Thoracic aorta (tissue), 2 donors: ENCODE measurements around the gene ABCG2. TPM values are rescaled to one million over a fixed set of nuclear protein-coding genes. Genes with fewer than 3 reads are reported as not detected.

ENCODE experiments used
- ATAC-seq: fragments of 150-250 bp; one replicate; pipeline ENCODE4 v1.8.0; 2017; ENCODE audit warnings: low read depth; ENCODE audit not compliant: insufficient number of reproducible peaks, low FRiP score
- DNase-seq: peaks from one replicate; pipeline ENCODE4 v3.0.0-alpha.2; 2020; ENCODE audit warnings: low spot score
- H3K27ac ChIP-seq, 2 donors: fragments of 200-600 bp; sonication (generic); 1 replicate in 1 of 2; 2 replicates in 1 of 2; pipeline ENCODE4 v1.5.1; 2016; ENCODE audit warnings: mild to moderate bottlenecking in 2 of 2, moderate library complexity in 2 of 2
- H3K27me3 ChIP-seq: fragments of 200-600 bp; sonication (generic); replicated peaks from 2 replicates; pipeline ENCODE4 v1.6.0; 2016; ENCODE audit warnings: mild to moderate bottlenecking; ENCODE audit not compliant: insufficient read depth
- H3K36me3 ChIP-seq: fragments of 200-600 bp; sonication (generic); one replicate; pipeline ENCODE4 v1.5.1; 2016
- H3K4me1 ChIP-seq, 2 donors: fragments of 200-600 bp; sonication (generic); 1 replicate in 1 of 2; 2 replicates in 1 of 2; pipeline versions ENCODE4 v1.5.1 to v1.6.0; 2016; ENCODE audit warnings: low read depth in 2 of 2, mild to moderate bottlenecking in 1 of 2; ENCODE audit not compliant: control insufficient read depth in 1 of 2
- H3K4me3 ChIP-seq: fragments of 200-600 bp; sonication (generic); 2 replicates; pipeline ENCODE4 v1.5.1; 2016; ENCODE audit warnings: mild to moderate bottlenecking
- H3K9me3 ChIP-seq: fragments of 200-600 bp; sonication (generic); 2 replicates; pipeline ENCODE4 v1.5.1; 2016
- total RNA-seq, 2 donors: library from RNA; depleted of rRNA; stranded (reverse); fragments of >200 nt; gene quantifications; one replicate each; pipeline versions ENCODE4 v1.1.0 to v1.2.3, GENCODE V29; 2016
- TF ChIP-seq, protein P1 (sequence below): fragments of 200-600 bp; sonication (generic); IDR thresholded peaks from one replicate; pipeline ENCODE4 v1.5.1; 2019; ENCODE audit warnings: antibody characterized with exemption

ABCG2 gene
- total RNA-seq, 2 donors from 2014 or later, result 2.4 to 7.3 TPM

DNA sequence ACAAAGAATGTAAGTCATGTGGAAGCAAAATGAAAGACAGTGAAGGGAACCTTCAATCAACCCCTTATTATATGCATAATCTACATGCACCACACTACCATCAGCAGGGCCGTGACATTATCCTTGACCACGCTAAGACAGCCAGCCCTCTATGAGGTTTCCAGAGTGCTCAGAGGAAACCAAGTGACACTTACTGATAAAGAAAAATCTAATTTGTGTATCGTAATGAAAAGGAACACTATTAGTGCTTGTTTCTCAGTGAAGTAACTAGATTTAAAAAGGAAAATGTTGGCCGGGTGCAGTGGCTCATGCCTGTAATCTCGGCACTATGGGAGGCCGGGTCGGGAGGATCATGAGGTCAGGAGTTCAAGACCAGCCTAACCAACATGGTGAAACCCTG, 56.4 kb downstream of the ABCG2 start:
- no peaks in the 10 kb centered on the region for H3K27me3 ChIP-seq
- no peaks in the 10 kb centered on the region for H3K9me3 ChIP-seq
- TF ChIP-seq, protein P1, sequence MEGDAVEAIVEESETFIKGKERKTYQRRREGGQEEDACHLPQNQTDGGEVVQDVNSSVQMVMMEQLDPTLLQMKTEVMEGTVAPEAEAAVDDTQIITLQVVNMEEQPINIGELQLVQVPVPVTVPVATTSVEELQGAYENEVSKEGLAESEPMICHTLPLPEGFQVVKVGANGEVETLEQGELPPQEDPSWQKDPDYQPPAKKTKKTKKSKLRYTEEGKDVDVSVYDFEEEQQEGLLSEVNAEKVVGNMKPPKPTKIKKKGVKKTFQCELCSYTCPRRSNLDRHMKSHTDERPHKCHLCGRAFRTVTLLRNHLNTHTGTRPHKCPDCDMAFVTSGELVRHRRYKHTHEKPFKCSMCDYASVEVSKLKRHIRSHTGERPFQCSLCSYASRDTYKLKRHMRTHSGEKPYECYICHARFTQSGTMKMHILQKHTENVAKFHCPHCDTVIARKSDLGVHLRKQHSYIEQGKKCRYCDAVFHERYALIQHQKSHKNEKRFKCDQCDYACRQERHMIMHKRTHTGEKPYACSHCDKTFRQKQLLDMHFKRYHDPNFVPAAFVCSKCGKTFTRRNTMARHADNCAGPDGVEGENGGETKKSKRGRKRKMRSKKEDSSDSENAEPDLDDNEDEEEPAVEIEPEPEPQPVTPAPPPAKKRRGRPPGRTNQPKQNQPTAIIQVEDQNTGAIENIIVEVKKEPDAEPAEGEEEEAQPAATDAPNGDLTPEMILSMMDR, result no peak
- H3K4me1 ChIP-seq, result peaks cover 3 to 8% of the 10 kb centered on the region in 2 donors
- no peak overlapping the region for H3K4me3 ChIP-seq
- H3K27ac ChIP-seq, result no peak overlapping the region
- no peaks in the 10 kb centered on the region for H3K36me3 ChIP-seq
- DNase-seq (no peak), ATAC-seq (no peak)

DNA sequence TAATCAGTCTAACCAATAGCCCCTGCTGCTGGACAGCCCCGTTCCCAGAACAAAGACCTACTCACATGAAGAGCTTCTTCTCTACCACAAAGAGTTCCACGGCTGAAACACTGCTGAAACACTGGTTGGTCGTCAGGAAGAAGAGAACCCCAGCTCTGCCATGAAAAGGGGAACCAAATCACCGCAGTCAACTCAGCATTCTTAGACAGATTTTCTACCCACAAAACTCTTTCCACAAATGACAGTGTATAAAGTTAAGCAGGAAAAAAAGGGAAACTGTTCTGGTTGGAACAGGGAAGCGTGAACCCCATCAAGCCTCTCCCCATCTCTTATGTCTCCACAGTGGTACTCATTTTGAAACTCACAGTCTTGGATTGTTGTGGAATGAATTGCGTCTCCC, 57.3 kb downstream of the ABCG2 start:
- no peak overlapping the region for H3K4me3 ChIP-seq
- H3K27ac ChIP-seq, result no peak overlapping the region
- ATAC-seq, result no peak
- no peaks in the 10 kb centered on the region for H3K27me3 ChIP-seq
- H3K9me3 ChIP-seq, result no peaks in the 10 kb centered on the region
- no peaks in the 10 kb centered on the region for H3K36me3 ChIP-seq
- DNase-seq, result no peak
- H3K4me1 ChIP-seq, result peaks cover 3 to 8% of the 10 kb centered on the region in 2 donors
- TF ChIP-seq, protein P1, result no peak

DNA sequence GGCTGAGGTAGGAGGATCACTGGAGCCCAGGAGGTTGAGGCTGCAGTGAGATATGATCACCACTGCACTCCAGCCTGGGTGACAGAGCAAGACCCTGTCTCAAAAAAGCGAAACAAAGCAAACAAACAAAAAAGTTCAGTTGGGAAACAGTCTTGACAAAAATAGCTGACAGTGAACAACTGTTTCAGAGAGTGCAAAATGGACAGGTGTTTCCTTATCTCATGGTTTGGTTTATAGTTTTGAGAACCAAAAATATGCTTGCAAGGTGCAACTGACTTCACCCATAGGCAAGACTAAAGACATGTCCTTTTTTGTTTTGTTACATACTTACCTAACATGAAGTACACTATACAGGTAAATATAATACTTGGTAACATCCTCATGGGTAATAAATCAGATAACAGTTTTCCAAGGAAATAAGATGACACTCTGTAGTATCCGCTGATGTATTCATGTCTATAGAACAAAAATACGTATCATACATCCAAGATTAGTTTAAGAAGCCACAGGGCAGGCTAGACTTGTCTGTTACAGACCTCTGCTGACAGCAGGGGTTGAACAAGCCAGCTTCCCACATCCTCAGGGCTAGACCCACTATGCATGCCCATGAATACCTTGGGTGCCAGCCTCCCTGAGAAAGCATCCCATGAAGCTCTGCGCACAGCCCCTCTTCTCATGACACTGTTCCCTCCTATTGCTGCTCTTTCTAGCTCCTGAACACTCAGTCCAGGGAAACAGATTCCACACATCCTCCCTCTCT, 59.3 kb downstream of the ABCG2 start:
- H3K4me3 ChIP-seq, result no peak overlapping the region
- no peak for ATAC-seq
- no peaks in the 10 kb centered on the region for H3K36me3 ChIP-seq
- no peaks in the 10 kb centered on the region for H3K9me3 ChIP-seq
- TF ChIP-seq, protein P1, result no peak
- H3K4me1 ChIP-seq, result peaks cover 2 to 12% of the 10 kb centered on the region in 2 donors
- no peak overlapping the region for H3K27ac ChIP-seq
- no peak for DNase-seq
- no peaks in the 10 kb centered on the region for H3K27me3 ChIP-seq

DNA sequence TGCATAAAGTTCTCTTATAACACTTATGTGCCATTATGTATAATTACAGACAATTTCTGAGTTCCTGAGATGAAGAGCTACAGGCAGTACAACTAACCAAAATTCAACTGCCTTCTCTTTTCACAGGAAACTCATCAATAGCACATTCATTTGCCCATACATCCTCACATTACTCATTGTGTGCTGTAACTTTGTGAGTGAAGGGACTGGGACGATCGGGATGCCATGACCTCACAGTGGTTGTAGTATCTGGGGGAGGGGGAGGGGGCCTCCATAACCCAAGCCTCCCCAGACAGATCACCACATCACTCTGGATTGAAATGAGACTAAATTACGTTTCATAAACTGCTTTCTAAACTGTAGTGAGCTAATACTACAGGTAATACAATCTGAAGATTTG, 60.7 kb downstream of the ABCG2 start:
- Histone ChIP-seq H3K9me3 (no peaks in the 10 kb centered on the region), H3K27me3 (no peaks in the 10 kb centered on the region), H3K27ac (no peak overlapping the region), H3K36me3 (no peaks in the 10 kb centered on the region), H3K4me1 (peaks cover 9 to 26% of the 10 kb centered on the region in 2 donors), H3K4me3 (no peak overlapping the region)
- TF ChIP-seq, protein P1, result no peak
- ATAC-seq (no peak), DNase-seq (no peak)

DNA sequence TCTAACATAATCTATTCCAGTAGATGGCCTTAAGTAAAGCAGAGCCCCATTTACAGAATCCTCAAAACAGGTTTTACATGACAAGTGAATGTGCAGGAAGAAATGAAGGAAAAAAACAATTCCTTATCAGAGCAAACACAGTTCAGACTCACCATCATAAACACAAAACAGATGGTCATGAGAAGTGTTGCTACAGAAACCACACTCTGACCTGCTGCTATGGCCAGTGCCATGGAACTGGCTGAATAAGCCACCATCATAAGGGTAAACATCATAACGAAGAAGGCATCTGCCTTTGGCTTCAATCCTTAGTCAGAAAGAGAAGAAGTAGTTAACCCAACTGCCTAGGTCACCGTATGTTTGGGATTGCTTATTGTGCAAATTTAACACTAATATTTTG, 61.1 kb downstream of the ABCG2 start:
- TF ChIP-seq, protein P1, result no peak
- Histone ChIP-seq H3K9me3 (no peaks in the 10 kb centered on the region), H3K4me1 (peaks cover 9 to 31% of the 10 kb centered on the region in 2 donors), H3K27ac (no peak overlapping the region), H3K36me3 (no peaks in the 10 kb centered on the region), H3K27me3 (no peaks in the 10 kb centered on the region), H3K4me3 (no peak overlapping the region)
- ATAC-seq (no peak), DNase-seq (no peak)
